ENCODE results near the gene PKDCC.

Gene PKDCC

GRCh38 chr2:42068571-42069178, 20.9 kb downstream of the PKDCC start:
- Histone ChIP-seq H3K9me3 (ENCODE audit: insufficient read depth, low read length) (no peaks in the 10 kb centered on the region), H3K79me2 (ENCODE audit: low read length) (no peaks in the 10 kb centered on the region), H3K27ac (ENCODE audit: low read length) (no peak overlapping the region), H3K4me2 (ENCODE audit: low read length) (no peak overlapping the region), H3K4me3 (ENCODE audit: low read length) (no peak overlapping the region), H2AFZ (ENCODE audit: low read depth, low read length) (no peak overlapping the region), H3K27me3 (ENCODE audit: low read depth, low read length) (peaks cover 18% of the 10 kb centered on the region), H3K9ac (ENCODE audit: low read length) (no peak overlapping the region), H3K36me3 (replicated peaks; ENCODE audit: low read depth, low read length) (no peaks in the 10 kb centered on the region), H4K20me1 (ENCODE audit: insufficient read depth, low read length) (no peaks in the 10 kb centered on the region), H3K4me1 (ENCODE audit: low read length) (no peaks in the 10 kb centered on the region)
- TF ChIP-seq CTCF (IDR thresholded peaks at IDR 0.05; ENCODE audit: low read depth, low read length): no peak
- TF ChIP-seq EZH2phosphoT487 (IDR thresholded peaks at IDR 0.05; ENCODE audit: low read depth): no peak

- H3K27ac ChIP-seq (ENCODE audit: low read length): no peak overlapping the region
- no peak overlapping the region for H3K4me3 ChIP-seq (ENCODE audit: low read length)
- H3K9me3 ChIP-seq (ENCODE audit: insufficient read depth, low read length): no peaks in the 10 kb centered on the region
- H3K4me1 ChIP-seq (ENCODE audit: low read length): no peaks in the 10 kb centered on the region
- no peak overlapping the region for H3K9ac ChIP-seq (ENCODE audit: low read length)
- TF ChIP-seq EZH2phosphoT487 (IDR thresholded peaks at IDR 0.05; ENCODE audit: low read depth) (no peak), CTCF (IDR thresholded peaks at IDR 0.05; ENCODE audit: low read depth, low read length) (no peak)
- no peaks in the 10 kb centered on the region for H4K20me1 ChIP-seq (ENCODE audit: insufficient read depth, low read length)
- no peaks in the 10 kb centered on the region for H3K79me2 ChIP-seq (ENCODE audit: low read length)
- no peak overlapping the region for H3K4me2 ChIP-seq (ENCODE audit: low read length)
- H3K27me3 ChIP-seq (ENCODE audit: low read depth, low read length): peaks cover 12% of the 10 kb centered on the region
- no peaks in the 10 kb centered on the region for H3K36me3 ChIP-seq (replicated peaks; ENCODE audit: low read depth, low read length)
- no peak overlapping the region for H2AFZ ChIP-seq (ENCODE audit: low read depth, low read length)
Observed at GRCh38 chr2:42069568-42069967, 21.7 kb downstream of the PKDCC start.

- H3K27me3 ChIP-seq (ENCODE audit: low read depth, low read length): peaks cover 12% of the 10 kb centered on the region
- H4K20me1 ChIP-seq (ENCODE audit: insufficient read depth, low read length): no peaks in the 10 kb centered on the region
- H2AFZ ChIP-seq (ENCODE audit: low read depth, low read length): no peak overlapping the region
- H3K36me3 ChIP-seq (replicated peaks; ENCODE audit: low read depth, low read length): no peaks in the 10 kb centered on the region
- H3K4me3 ChIP-seq (ENCODE audit: low read length): no peak overlapping the region
- TF ChIP-seq EZH2phosphoT487 (IDR thresholded peaks at IDR 0.05; ENCODE audit: low read depth) (no peak), CTCF (IDR thresholded peaks at IDR 0.05; ENCODE audit: low read depth, low read length) (no peak)
- H3K9me3 ChIP-seq (ENCODE audit: insufficient read depth, low read length): no peaks in the 10 kb centered on the region
- no peaks in the 10 kb centered on the region for H3K79me2 ChIP-seq (ENCODE audit: low read length)
- H3K9ac ChIP-seq (ENCODE audit: low read length): no peak overlapping the region
- no peak overlapping the region for H3K27ac ChIP-seq (ENCODE audit: low read length)
- H3K4me2 ChIP-seq (ENCODE audit: low read length): no peak overlapping the region
- no peaks in the 10 kb centered on the region for H3K4me1 ChIP-seq (ENCODE audit: low read length)
Observed at GRCh38 chr2:42071791-42072190, 24.0 kb downstream of the PKDCC start.

- Histone ChIP-seq H3K27ac (ENCODE audit: low read length) (no peak overlapping the region), H3K79me2 (ENCODE audit: low read length) (no peaks in the 10 kb centered on the region), H3K4me1 (ENCODE audit: low read length) (no peaks in the 10 kb centered on the region), H3K9me3 (ENCODE audit: insufficient read depth, low read length) (no peaks in the 10 kb centered on the region), H2AFZ (ENCODE audit: low read depth, low read length) (no peak overlapping the region), H3K27me3 (ENCODE audit: low read depth, low read length) (peaks cover 15% of the 10 kb centered on the region), H3K4me3 (ENCODE audit: low read length) (no peak overlapping the region), H3K4me2 (ENCODE audit: low read length) (no peak overlapping the region), H3K36me3 (replicated peaks; ENCODE audit: low read depth, low read length) (no peaks in the 10 kb centered on the region), H4K20me1 (ENCODE audit: insufficient read depth, low read length) (no peaks in the 10 kb centered on the region), H3K9ac (ENCODE audit: low read length) (no peak overlapping the region)
- TF ChIP-seq CTCF (IDR thresholded peaks at IDR 0.05; ENCODE audit: low read depth, low read length) (no peak), EZH2phosphoT487 (IDR thresholded peaks at IDR 0.05; ENCODE audit: low read depth) (no peak)
Observed at GRCh38 chr2:42072349-42073118, 24.7 kb downstream of the PKDCC start.
